Adrenal gland (tissue), 5 donors: ENCODE measurements around the gene ASTN2.

Source experiments
- CTCF ChIP-seq, 6 experiments: fragments of 450-650 bp in 4 of 6; fragments of 200-600 bp in 2 of 6; sonication (generic) in 1 of 6; IDR thresholded peaks; 1 replicate in 5 of 6; 2 replicates in 1 of 6; pipeline versions ENCODE4 v1.5.1 to v1.8.0; 2016 to 2021; ENCODE audit warnings: antibody characterized with exemption in 6 of 6, mild to moderate bottlenecking in 2 of 6, moderate library complexity in 1 of 6
- POLR2A ChIP-seq, 2 donors: fragments of 450-650 bp; IDR thresholded peaks; one replicate each; pipeline ENCODE4 v1.6.1; 2017; ENCODE audit warnings: antibody characterized with exemption in 2 of 2, mild to moderate bottlenecking in 2 of 2, moderate library complexity in 1 of 2
- donor health status: DM: no; HTN: no; CAD: no.

GRCh38 chr9:117204971-117205370 is 209.9 kb downstream of the ASTN2 start:
- TF ChIP-seq CTCF (IDR thresholded peaks at IDR 0.05) (no peak), POLR2A (IDR thresholded peaks at IDR 0.05) (no peak)
